ES-I3 (cell line): ENCODE measurements around the gene ANKRD29.
A peak's percentile ranks its signal among the peaks of the same experiment; 100 is the strongest.

ENCODE experiments used
- H3K36me3 ChIP-seq: 2 replicates; pipeline ENCODE4 v1.6.1; 2013; ENCODE audit warnings: mild to moderate bottlenecking, low read length, control low read depth, moderate library complexity; ENCODE audit not compliant: insufficient read depth
- H3K4me1 ChIP-seq: 2 replicates; pipeline ENCODE4 v1.6.1; 2013; ENCODE audit warnings: mild to moderate bottlenecking, control low read depth, low read length; ENCODE audit not compliant: insufficient read depth
- H3K9ac ChIP-seq: 2 replicates; pipeline ENCODE4 v1.6.1; 2013; ENCODE audit warnings: low read depth, mild to moderate bottlenecking, low read length, moderate library complexity
- H3K9me3 ChIP-seq: 2 replicates; pipeline ENCODE4 v1.6.1; 2013; ENCODE audit warnings: mild to moderate bottlenecking, low read length, moderate library complexity; ENCODE audit not compliant: control insufficient read depth, insufficient read depth

Gene ANKRD29

GRCh38 chr18:23673725-23674124 lies 11.0 kb upstream of the ANKRD29 start:
- no peaks in the 10 kb centered on the region for H3K36me3 ChIP-seq
- H3K9ac ChIP-seq: no peak overlapping the region
- no peaks in the 10 kb centered on the region for H3K9me3 ChIP-seq
- H3K4me1 ChIP-seq: no peaks in the 10 kb centered on the region

- Histone ChIP-seq H3K9ac (no peak overlapping the region), H3K9me3 (no peaks in the 10 kb centered on the region), H3K36me3 (no peaks in the 10 kb centered on the region), H3K4me1 (no peaks in the 10 kb centered on the region)
Observed at GRCh38 chr18:23671564-23671963, 8.9 kb upstream of the ANKRD29 start.

- no peaks in the 10 kb centered on the region for H3K4me1 ChIP-seq
- H3K36me3 ChIP-seq: no peaks in the 10 kb centered on the region
- no peaks in the 10 kb centered on the region for H3K9me3 ChIP-seq
- H3K9ac ChIP-seq: no peak overlapping the region
Observed at GRCh38 chr18:23669804-23670405, 7.2 kb upstream of the ANKRD29 start.

- Histone ChIP-seq H3K9ac (no peak overlapping the region), H3K9me3 (no peaks in the 10 kb centered on the region), H3K36me3 (no peaks in the 10 kb centered on the region), H3K4me1 (no peaks in the 10 kb centered on the region)
Observed at GRCh38 chr18:23669202-23669766, 6.6 kb upstream of the ANKRD29 start.

- no peaks in the 10 kb centered on the region for H3K36me3 ChIP-seq
- no peak overlapping the region for H3K9ac ChIP-seq
- H3K9me3 ChIP-seq: no peaks in the 10 kb centered on the region
- no peaks in the 10 kb centered on the region for H3K4me1 ChIP-seq
Observed at GRCh38 chr18:23668731-23669130, 6.0 kb upstream of the ANKRD29 start.

- H3K36me3 ChIP-seq: no peaks in the 10 kb centered on the region
- H3K9me3 ChIP-seq: no peaks in the 10 kb centered on the region
- H3K9ac ChIP-seq: no peak overlapping the region
- H3K4me1 ChIP-seq: no peaks in the 10 kb centered on the region
Observed at GRCh38 chr18:23667114-23667513, 4.4 kb upstream of the ANKRD29 start.

GRCh38 chr18:23664674-23665073 lies 2.0 kb upstream of the ANKRD29 start:
- H3K4me1 ChIP-seq: peaks cover 6% of the 10 kb centered on the region; the same call in 1 of the 2 replicates
- H3K9ac ChIP-seq: no peak overlapping the region
- H3K9me3 ChIP-seq: no peaks in the 10 kb centered on the region
- no peaks in the 10 kb centered on the region for H3K36me3 ChIP-seq

- Histone ChIP-seq H3K4me1 (peaks cover 6% of the 10 kb centered on the region; the same call in 1 of the 2 replicates), H3K9ac (peak overlapping the region; percentile 42; the same call in 1 of the 2 replicates), H3K9me3 (no peaks in the 10 kb centered on the region), H3K36me3 (no peaks in the 10 kb centered on the region)
Observed at GRCh38 chr18:23661735-23662308, 889 bp downstream of the ANKRD29 start.

- Histone ChIP-seq H3K4me1 (peaks cover 6% of the 10 kb centered on the region; the same call in 1 of the 2 replicates), H3K36me3 (no peaks in the 10 kb centered on the region), H3K9ac (no peak overlapping the region), H3K9me3 (no peaks in the 10 kb centered on the region)
Observed at GRCh38 chr18:23658285-23658684, 4.4 kb downstream of the ANKRD29 start.

GRCh38 chr18:23652232-23652631 lies 10.5 kb downstream of the ANKRD29 start:
- H3K36me3 ChIP-seq: peaks cover 2% of the 10 kb centered on the region; the same call in 1 of the 2 replicates
- H3K9ac ChIP-seq: no peak overlapping the region
- H3K4me1 ChIP-seq: 0 out of 2 replicates have a peak, but pooled peaks cover 3% of the 10 kb centered on the region
- H3K9me3 ChIP-seq: no peaks in the 10 kb centered on the region

- no peaks in the 10 kb centered on the region for H3K9me3 ChIP-seq
- H3K36me3 ChIP-seq: peaks cover 2% of the 10 kb centered on the region; the same call in 1 of the 2 replicates
- H3K9ac ChIP-seq: no peak overlapping the region
- H3K4me1 ChIP-seq: 0 out of 2 replicates have a peak, but pooled peaks cover 3% of the 10 kb centered on the region
Observed at GRCh38 chr18:23650968-23651927, 11.5 kb downstream of the ANKRD29 start.

GRCh38 chr18:23648940-23649607 lies 13.6 kb downstream of the ANKRD29 start:
- H3K36me3 ChIP-seq: peaks cover 4% of the 10 kb centered on the region; the same call in 1 of the 2 replicates
- no peak overlapping the region for H3K9ac ChIP-seq
- no peaks in the 10 kb centered on the region for H3K9me3 ChIP-seq
- 0 out of 2 replicates have a peak, but pooled peaks cover 3% of the 10 kb centered on the region for H3K4me1 ChIP-seq

- Histone ChIP-seq H3K9ac (no peak overlapping the region), H3K4me1 (0 out of 2 replicates have a peak, but pooled peaks cover 3% of the 10 kb centered on the region), H3K36me3 (peaks cover 4% of the 10 kb centered on the region; the same call in 1 of the 2 replicates), H3K9me3 (no peaks in the 10 kb centered on the region)
Observed at GRCh38 chr18:23648456-23648855, 14.3 kb downstream of the ANKRD29 start.

- Histone ChIP-seq H3K36me3 (peaks cover 4% of the 10 kb centered on the region; the same call in 1 of the 2 replicates), H3K9me3 (peaks cover 3% of the 10 kb centered on the region; the same call in 1 of the 2 replicates), H3K4me1 (no peaks in the 10 kb centered on the region), H3K9ac (no peak overlapping the region)
Observed at GRCh38 chr18:23646282-23646681, 16.4 kb downstream of the ANKRD29 start.
